ENCODE measurements around the gene C16orf96.

GRCh38 chr16:4586291-4586690 is 30.2 kb downstream of the C16orf96 start:
- TF ChIP-seq CTCF (IDR thresholded peaks at IDR 0.05) (no peak), POLR2AphosphoS5 (IDR thresholded peaks at IDR 0.05; ENCODE audit: low read depth, low read length) (no peak), SIN3A (IDR thresholded peaks at IDR 0.05; ENCODE audit: borderline replicate concordance, insufficient read depth, low read depth, low read length) (no peak), TCF7L2 (IDR thresholded peaks at IDR 0.05; ENCODE audit: low read depth, low read length) (no peak)
- TF ChIP-seq, protein P1, sequence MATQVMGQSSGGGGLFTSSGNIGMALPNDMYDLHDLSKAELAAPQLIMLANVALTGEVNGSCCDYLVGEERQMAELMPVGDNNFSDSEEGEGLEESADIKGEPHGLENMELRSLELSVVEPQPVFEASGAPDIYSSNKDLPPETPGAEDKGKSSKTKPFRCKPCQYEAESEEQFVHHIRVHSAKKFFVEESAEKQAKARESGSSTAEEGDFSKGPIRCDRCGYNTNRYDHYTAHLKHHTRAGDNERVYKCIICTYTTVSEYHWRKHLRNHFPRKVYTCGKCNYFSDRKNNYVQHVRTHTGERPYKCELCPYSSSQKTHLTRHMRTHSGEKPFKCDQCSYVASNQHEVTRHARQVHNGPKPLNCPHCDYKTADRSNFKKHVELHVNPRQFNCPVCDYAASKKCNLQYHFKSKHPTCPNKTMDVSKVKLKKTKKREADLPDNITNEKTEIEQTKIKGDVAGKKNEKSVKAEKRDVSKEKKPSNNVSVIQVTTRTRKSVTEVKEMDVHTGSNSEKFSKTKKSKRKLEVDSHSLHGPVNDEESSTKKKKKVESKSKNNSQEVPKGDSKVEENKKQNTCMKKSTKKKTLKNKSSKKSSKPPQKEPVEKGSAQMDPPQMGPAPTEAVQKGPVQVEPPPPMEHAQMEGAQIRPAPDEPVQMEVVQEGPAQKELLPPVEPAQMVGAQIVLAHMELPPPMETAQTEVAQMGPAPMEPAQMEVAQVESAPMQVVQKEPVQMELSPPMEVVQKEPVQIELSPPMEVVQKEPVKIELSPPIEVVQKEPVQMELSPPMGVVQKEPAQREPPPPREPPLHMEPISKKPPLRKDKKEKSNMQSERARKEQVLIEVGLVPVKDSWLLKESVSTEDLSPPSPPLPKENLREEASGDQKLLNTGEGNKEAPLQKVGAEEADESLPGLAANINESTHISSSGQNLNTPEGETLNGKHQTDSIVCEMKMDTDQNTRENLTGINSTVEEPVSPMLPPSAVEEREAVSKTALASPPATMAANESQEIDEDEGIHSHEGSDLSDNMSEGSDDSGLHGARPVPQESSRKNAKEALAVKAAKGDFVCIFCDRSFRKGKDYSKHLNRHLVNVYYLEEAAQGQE (IDR thresholded peaks at IDR 0.05; ENCODE audit: insufficient read depth in 1 of 2, low read depth in 2 of 2, low read length in 1 of 2), result no peak

All from Panc1 (cell line).